H54 (cell line): ENCODE measurements around the gene MAP3K13.

ENCODE experiments used
- DNase-seq: peaks from one replicate; pipeline ENCODE4 v3.0.0; 2011; ENCODE audit warnings: low spot score, mixed read lengths; ENCODE audit not compliant: insufficient read length
- FAIRE-seq: peaks from 3 replicates; lab custom pipeline; 2011; peaks lifted over from hg19 to GRCh38; lab: Jason Lieb, UNC
- POLR2A ChIP-seq: IDR thresholded peaks from 2 replicates; pipeline ENCODE4 v1.6.1; 2011; ENCODE audit warnings: low read depth, mild to moderate bottlenecking, low read length

The MAP3K13 gene, protein sequence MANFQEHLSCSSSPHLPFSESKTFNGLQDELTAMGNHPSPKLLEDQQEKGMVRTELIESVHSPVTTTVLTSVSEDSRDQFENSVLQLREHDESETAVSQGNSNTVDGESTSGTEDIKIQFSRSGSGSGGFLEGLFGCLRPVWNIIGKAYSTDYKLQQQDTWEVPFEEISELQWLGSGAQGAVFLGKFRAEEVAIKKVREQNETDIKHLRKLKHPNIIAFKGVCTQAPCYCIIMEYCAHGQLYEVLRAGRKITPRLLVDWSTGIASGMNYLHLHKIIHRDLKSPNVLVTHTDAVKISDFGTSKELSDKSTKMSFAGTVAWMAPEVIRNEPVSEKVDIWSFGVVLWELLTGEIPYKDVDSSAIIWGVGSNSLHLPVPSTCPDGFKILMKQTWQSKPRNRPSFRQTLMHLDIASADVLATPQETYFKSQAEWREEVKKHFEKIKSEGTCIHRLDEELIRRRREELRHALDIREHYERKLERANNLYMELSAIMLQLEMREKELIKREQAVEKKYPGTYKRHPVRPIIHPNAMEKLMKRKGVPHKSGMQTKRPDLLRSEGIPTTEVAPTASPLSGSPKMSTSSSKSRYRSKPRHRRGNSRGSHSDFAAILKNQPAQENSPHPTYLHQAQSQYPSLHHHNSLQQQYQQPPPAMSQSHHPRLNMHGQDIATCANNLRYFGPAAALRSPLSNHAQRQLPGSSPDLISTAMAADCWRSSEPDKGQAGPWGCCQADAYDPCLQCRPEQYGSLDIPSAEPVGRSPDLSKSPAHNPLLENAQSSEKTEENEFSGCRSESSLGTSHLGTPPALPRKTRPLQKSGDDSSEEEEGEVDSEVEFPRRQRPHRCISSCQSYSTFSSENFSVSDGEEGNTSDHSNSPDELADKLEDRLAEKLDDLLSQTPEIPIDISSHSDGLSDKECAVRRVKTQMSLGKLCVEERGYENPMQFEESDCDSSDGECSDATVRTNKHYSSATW

DNA sequence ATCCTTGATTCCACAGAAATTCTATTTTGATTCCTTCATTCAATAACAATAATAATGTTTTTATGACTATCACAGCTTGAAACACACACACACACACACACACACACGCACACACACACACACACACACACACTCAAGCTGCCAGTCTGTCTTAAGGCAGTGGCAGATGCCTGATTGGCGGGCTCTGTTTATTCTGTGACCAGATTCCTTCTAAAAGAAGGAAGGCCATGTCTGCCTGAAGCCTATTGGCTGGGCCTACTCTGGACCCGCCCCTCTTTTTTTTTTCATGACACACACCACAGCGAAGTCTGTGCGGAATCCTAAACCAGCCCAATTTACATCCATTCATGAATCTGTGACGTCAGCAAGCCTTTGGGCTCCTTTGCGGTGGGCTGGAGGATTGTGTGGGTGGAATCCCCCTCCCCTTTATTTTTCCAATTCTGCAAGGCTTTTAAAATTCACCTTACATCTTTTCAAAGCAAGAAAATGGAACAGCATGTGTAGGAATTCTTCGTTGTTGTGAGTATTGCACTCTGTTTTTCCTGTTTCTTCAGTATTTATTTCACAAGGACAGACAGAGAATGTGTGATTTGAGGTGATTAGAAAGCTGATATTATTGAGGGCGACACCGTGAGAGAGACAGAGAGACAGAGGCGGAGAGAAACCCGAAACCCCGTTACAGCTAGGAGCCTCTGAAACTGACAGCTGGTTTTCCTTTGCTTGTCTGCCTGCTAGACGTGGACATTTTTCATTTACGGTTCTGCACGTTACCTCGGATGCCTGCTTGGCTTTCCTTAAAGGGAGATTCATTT, at the start of gene MAP3K13:
Gene MAP3K13 (plus strand): TSS at position 287 of the 812 bp plus-strand sequence. CDS start 65,446 bp downstream, outside the sequence.
- no peak for TF ChIP-seq POLR2A
- FAIRE-seq (peak; percentile 100), DNase-seq (peak; percentile 78)

- TF ChIP-seq POLR2A: no peak
- DNase-seq (no peak), FAIRE-seq (no peak)
These were observed 49.2 kb upstream of the MAP3K13 start for GRCh38 chr3:185313693-185314246.

DNA sequence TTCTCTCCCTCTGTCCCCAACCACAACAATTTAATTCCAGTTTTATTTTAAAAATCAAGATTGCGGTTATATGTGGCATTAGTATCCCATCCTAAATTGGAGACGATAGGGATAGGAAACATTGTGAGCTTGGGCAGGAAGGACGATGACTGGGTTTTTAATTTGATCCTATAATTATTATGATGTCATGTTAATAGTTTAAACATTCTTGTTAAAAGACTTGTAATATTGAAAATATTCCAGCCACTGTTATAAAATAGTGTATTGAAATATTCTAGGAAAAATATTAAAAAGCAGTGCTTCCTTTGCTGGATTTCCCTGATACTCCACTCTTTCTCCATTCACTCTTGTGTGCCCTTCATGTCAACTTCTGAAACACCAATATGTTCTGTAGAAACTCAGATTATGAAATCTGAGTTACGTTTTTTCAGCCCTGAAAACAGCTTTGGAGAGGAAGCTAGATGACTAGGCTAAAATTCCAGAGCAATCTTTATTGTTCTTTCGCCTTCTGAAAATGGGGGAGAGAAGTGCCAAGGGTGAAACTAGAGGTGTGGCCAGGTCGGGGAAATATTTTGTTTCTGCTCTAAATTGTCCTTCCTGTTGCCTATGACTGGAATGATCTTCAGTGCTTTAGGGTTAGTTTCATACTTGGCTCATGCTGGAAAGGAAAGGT, 46.1 kb upstream of the MAP3K13 start:
- peak; percentile 99 for FAIRE-seq
- TF ChIP-seq POLR2A: no peak
- DNase-seq: peak; percentile 18

DNA sequence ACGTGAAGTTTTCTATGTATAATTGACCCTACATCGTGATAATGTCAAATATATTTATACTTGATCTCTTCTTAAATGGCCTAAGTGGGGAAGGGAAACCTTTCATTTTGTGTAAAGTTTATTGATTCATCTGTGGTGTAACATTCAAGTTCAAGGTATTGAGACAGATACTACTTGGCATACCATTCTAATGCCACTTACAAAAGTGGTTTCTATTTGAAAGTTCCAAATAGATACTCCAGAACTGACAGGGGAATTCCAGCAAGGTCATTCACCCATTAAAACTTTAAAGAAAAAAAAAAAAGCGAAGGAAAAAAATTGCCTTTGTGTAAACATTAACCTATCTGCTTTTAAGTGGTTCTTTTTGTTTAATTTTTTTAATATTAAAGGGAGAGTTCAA, 45.3 kb upstream of the MAP3K13 start:
- TF ChIP-seq POLR2A: no peak
- no peak for FAIRE-seq
- DNase-seq: no peak

- DNase-seq: no peak
- no peak for TF ChIP-seq POLR2A
- peak; percentile 88 for FAIRE-seq
These were observed 44.8 kb upstream of the MAP3K13 start for GRCh38 chr3:185318141-185318540.

GRCh38 chr3:185319801-185320200, 43.1 kb upstream of the MAP3K13 start:
- DNase-seq: no peak
- no peak for FAIRE-seq
- TF ChIP-seq POLR2A: no peak

GRCh38 chr3:185320949-185321348, 42.0 kb upstream of the MAP3K13 start:
- FAIRE-seq: peak; percentile 67
- TF ChIP-seq POLR2A: no peak
- no peak for DNase-seq

GRCh38 chr3:185322101-185322719, 40.7 kb upstream of the MAP3K13 start:
- no peak for TF ChIP-seq POLR2A
- DNase-seq (no peak), FAIRE-seq (peak; percentile 11)

GRCh38 chr3:185325946-185326791, 36.8 kb upstream of the MAP3K13 start:
- peak; percentile 88 for FAIRE-seq
- TF ChIP-seq POLR2A: no peak
- DNase-seq: no peak

DNA sequence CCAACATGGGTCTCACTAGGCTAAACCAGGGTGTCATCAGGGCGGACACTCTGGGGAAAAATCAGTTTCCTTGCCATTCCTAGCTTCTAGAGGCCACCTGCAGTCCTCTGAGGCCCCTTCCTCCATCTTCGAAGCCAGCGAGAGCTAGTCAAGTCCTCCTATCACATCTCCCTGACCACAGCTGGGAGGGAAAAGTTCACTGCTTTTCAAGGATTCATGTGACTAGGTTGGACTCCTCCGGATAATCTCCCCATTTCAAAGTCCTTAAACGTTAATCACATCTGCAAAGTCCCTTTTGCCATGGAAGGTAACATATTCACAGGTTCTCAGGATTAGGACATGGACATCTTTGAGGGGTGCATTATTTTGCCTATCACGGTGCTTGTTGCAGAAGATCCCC, 35.9 kb upstream of the MAP3K13 start:
- FAIRE-seq: no peak
- TF ChIP-seq POLR2A: no peak

DNA sequence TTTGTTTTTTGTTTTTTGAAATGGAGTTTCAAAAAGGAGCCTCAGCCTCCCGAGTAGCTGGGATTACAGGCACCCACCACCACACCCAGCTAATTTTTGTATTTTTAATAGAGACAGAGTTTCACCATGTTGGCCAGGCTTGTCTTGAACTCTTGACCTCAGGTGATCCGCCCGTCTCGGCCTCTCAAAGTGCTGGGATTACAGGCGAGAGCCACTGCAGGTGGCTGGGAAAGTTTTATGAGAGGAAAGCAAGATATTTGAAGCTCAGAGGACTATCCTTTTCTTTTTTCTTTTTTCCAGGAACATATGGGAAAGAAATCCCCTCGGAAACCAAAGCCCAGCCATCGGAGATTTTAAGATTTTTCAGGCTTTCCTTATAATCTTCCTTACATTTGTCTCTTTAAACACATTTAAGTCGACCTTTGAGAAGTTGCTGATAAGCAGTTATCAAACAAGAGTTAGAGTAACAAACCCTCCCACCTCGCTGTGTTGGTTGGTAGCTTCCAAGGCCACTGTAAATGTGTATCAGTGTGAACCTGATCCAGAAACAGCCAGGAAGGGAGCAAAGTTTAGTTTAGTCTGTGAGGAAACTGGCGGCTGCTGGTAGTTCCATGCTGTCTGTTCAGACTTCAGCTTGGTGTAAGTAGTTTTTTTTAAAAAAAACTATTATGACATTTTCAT, 34.5 kb upstream of the MAP3K13 start:
- DNase-seq (no peak), FAIRE-seq (no peak)
- no peak for TF ChIP-seq POLR2A

More for the DNA sequence above, 35.9 kb upstream of the MAP3K13 start:
- no peak for DNase-seq
